Effector CD8-positive, alpha-beta T cell (primary cell): ENCODE measurements around the gene ROBO2.

ENCODE experiments used
- DNase-seq: peaks from one replicate; lab custom pipeline; 2025; lab: John Stamatoyannopoulos, UW

Gene ROBO2

GRCh38 chr3:77052733-77053670, 13.1 kb downstream of the ROBO2 start:
- no peak for DNase-seq

GRCh38 chr3:77053795-77054194, 13.9 kb downstream of the ROBO2 start:
- no peak for DNase-seq

GRCh38 chr3:77055841-77056341, 16.0 kb downstream of the ROBO2 start:
- no peak for DNase-seq

- no peak for DNase-seq
These were observed 19.5 kb downstream of the ROBO2 start for GRCh38 chr3:77059354-77059753.

- no peak for DNase-seq
These were observed 23.5 kb downstream of the ROBO2 start for GRCh38 chr3:77063423-77063822.

GRCh38 chr3:77065750-77066149, 25.9 kb downstream of the ROBO2 start:
- DNase-seq = no peak

- no peak for DNase-seq
These were observed 26.9 kb downstream of the ROBO2 start for GRCh38 chr3:77066829-77067228.

GRCh38 chr3:77068808-77069207, 28.9 kb downstream of the ROBO2 start:
- DNase-seq = no peak

- DNase-seq = no peak
These were observed 31.5 kb downstream of the ROBO2 start for GRCh38 chr3:77071364-77071763.

GRCh38 chr3:77071809-77072208, 31.9 kb downstream of the ROBO2 start:
- no peak for DNase-seq

GRCh38 chr3:77072232-77072631, 32.3 kb downstream of the ROBO2 start:
- no peak for DNase-seq

GRCh38 chr3:77078279-77078678, 38.4 kb downstream of the ROBO2 start:
- no peak for DNase-seq

- no peak for DNase-seq
These were observed 40.2 kb downstream of the ROBO2 start for GRCh38 chr3:77079988-77080610.

- no peak for DNase-seq
These were observed 41.4 kb downstream of the ROBO2 start for GRCh38 chr3:77081240-77081661.

- DNase-seq = no peak
These were observed 44.6 kb downstream of the ROBO2 start for GRCh38 chr3:77084511-77084910.

- no peak for DNase-seq
These were observed 46.5 kb downstream of the ROBO2 start for GRCh38 chr3:77086408-77086807.

GRCh38 chr3:77091809-77092208, 51.9 kb downstream of the ROBO2 start:
- no peak for DNase-seq

- no peak for DNase-seq
These were observed 53.2 kb downstream of the ROBO2 start for GRCh38 chr3:77093101-77093500.

- DNase-seq = no peak
These were observed 56.2 kb downstream of the ROBO2 start for GRCh38 chr3:77096145-77096544.

GRCh38 chr3:77096966-77097890, 57.3 kb downstream of the ROBO2 start:
- DNase-seq = no peak

- DNase-seq = no peak
These were observed 63.3 kb downstream of the ROBO2 start for GRCh38 chr3:77102951-77103769.
